ENCODE data around the gene ECM2. TPM values are rescaled to one million over a fixed set of nuclear protein-coding genes. Genes with fewer than 3 reads are reported as not detected.
"Not testable (repeated sequence)": the region's sequence is repeated elsewhere in the genome, so short reads cannot be mapped to it uniquely, and the experiment has no call there.

Gene ECM2
- total RNA-seq (6.8 and 10.0 TPM in 2 replicates), polyA plus RNA-seq (2.3 and 17.2 TPM in 2 replicates), polyA minus RNA-seq (ENCODE audit: low replicate concordance) (4.2 and 5.2 TPM in 2 replicates)
- 1.3 and 7.4 TPM in 2 replicates for polyA plus RNA-seq (2012)

GRCh38 chr9:92535940-92536850 lies at the start of gene ECM2:
Gene ECM2, minus strand, starts transcription at chr9:92535990. Its CDS starts 13,124 bp downstream, at chr9:92522866.
- DNase-seq (ENCODE audit: low read depth in 2 of 2), result peak; percentile 60 to 69

GRCh38 chr9:92576175-92576574 lies 40.4 kb upstream of the ECM2 start:
- Histone ChIP-seq H4K20me1 (ENCODE audit: control insufficient read depth, extremely low read depth, insufficient read depth, low read length) (no peaks in the 10 kb centered on the region), H3K27ac (ENCODE audit: insufficient read depth, low read length) (no peak overlapping the region), H2AFZ (ENCODE audit: low read length) (no peak overlapping the region), H3K9me3 (ENCODE audit: control insufficient read depth, insufficient read depth, low read depth, low read length) (no peaks in the 10 kb centered on the region), H3K4me1 (ENCODE audit: control insufficient read depth, extremely low read depth, insufficient read depth, low read length) (no peaks in the 10 kb centered on the region), H3K4me2 (ENCODE audit: extremely low read depth, insufficient read depth, low read length) (no peak overlapping the region), H3K36me3 (ENCODE audit: control insufficient read depth, insufficient read depth, low read length) (no peaks in the 10 kb centered on the region), H3K27me3 (ENCODE audit: control insufficient read depth, insufficient read depth, low read length) (no peaks in the 10 kb centered on the region), H3K4me3 (replicated peaks in 1 of 4; ENCODE audit: control extremely low read depth in 1 of 4, insufficient read depth in 1 of 4, low read depth in 3 of 4, low read length in 4 of 4) (no peak overlapping the region), H3K79me2 (ENCODE audit: control insufficient read depth, insufficient read depth, low read length) (no peaks in the 10 kb centered on the region), H3K9ac (ENCODE audit: insufficient read depth, low read length) (no peak overlapping the region)
- DNase-seq (ENCODE audit: low read depth in 2 of 2), result peak in 1 of 2 donors; percentile 24
- no peak for TF ChIP-seq CTCF (conservative IDR thresholded peaks at IDR 0.05 in 1 of 2, IDR thresholded peaks at IDR 0.05 in 1 of 2; ENCODE audit: low read depth in 1 of 2, low read length in 2 of 2)
- no peak for TF ChIP-seq EZH2 (IDR thresholded peaks at IDR 0.05; ENCODE audit: low read length, missing control alignments)

More at GRCh38 chr9:92535940-92536850, at the start of gene ECM2:
- H3K27me3 ChIP-seq (ENCODE audit: control insufficient read depth, insufficient read depth, low read length), result no peaks in the 10 kb centered on the region
- peak within 1 kb of the TSS; percentile 27 for H3K9ac ChIP-seq (ENCODE audit: insufficient read depth, low read length)
- peak within 1 kb of the TSS; percentile 96 for H3K4me2 ChIP-seq (ENCODE audit: extremely low read depth, insufficient read depth, low read length)
- H3K4me1 ChIP-seq (ENCODE audit: control insufficient read depth, extremely low read depth, insufficient read depth, low read length), result peaks cover 4% of the 10 kb centered on the region
- H3K9me3 ChIP-seq (ENCODE audit: control insufficient read depth, insufficient read depth, low read depth, low read length), result no peaks in the 10 kb centered on the region
- H3K4me3 ChIP-seq (replicated peaks in 1 of 4; ENCODE audit: control extremely low read depth in 1 of 4, insufficient read depth in 1 of 4, low read depth in 3 of 4, low read length in 4 of 4), result peak within 1 kb of the TSS; percentile 12 to 51 (median 32)
- TF ChIP-seq EZH2 (IDR thresholded peaks at IDR 0.05; ENCODE audit: low read length, missing control alignments) (no peak), CTCF (conservative IDR thresholded peaks at IDR 0.05 in 1 of 2, IDR thresholded peaks at IDR 0.05 in 1 of 2; ENCODE audit: low read depth in 1 of 2, low read length in 2 of 2) (no peak)
- peak within 1 kb of the TSS; percentile 48 for H3K27ac ChIP-seq (ENCODE audit: insufficient read depth, low read length)
- no peaks in the 10 kb centered on the region for H3K79me2 ChIP-seq (ENCODE audit: control insufficient read depth, insufficient read depth, low read length)
- no peaks in the 10 kb centered on the region for H4K20me1 ChIP-seq (ENCODE audit: control insufficient read depth, extremely low read depth, insufficient read depth, low read length)
- no peaks in the 10 kb centered on the region for H3K36me3 ChIP-seq (ENCODE audit: control insufficient read depth, insufficient read depth, low read length)
- peak within 1 kb of the TSS; percentile 52 for H2AFZ ChIP-seq (ENCODE audit: low read length)

- H3K27me3 ChIP-seq (ENCODE audit: control insufficient read depth, insufficient read depth, low read length); H3K9ac ChIP-seq (ENCODE audit: insufficient read depth, low read length); H3K79me2 ChIP-seq (ENCODE audit: control insufficient read depth, insufficient read depth, low read length); H2AFZ ChIP-seq (ENCODE audit: low read length); H3K4me3 ChIP-seq (replicated peaks in 1 of 4; ENCODE audit: control extremely low read depth in 1 of 4, insufficient read depth in 1 of 4, low read depth in 3 of 4, low read length in 4 of 4); H3K9me3 ChIP-seq (ENCODE audit: control insufficient read depth, insufficient read depth, low read depth, low read length); H3K36me3 ChIP-seq (ENCODE audit: control insufficient read depth, insufficient read depth, low read length); H4K20me1 ChIP-seq (ENCODE audit: control insufficient read depth, extremely low read depth, insufficient read depth, low read length); DNase-seq (ENCODE audit: low read depth in 2 of 2); H3K4me2 ChIP-seq (ENCODE audit: extremely low read depth, insufficient read depth, low read length); H3K27ac ChIP-seq (ENCODE audit: insufficient read depth, low read length); H3K4me1 ChIP-seq (ENCODE audit: control insufficient read depth, extremely low read depth, insufficient read depth, low read length): not testable (repeated sequence)
Observed at GRCh38 chr9:92573612-92574011, 37.8 kb upstream of the ECM2 start.

GRCh38 chr9:92571871-92572270 lies 36.1 kb upstream of the ECM2 start:
- H3K9ac ChIP-seq (ENCODE audit: insufficient read depth, low read length); DNase-seq (ENCODE audit: low read depth in 2 of 2); H3K27me3 ChIP-seq (ENCODE audit: control insufficient read depth, insufficient read depth, low read length); H3K9me3 ChIP-seq (ENCODE audit: control insufficient read depth, insufficient read depth, low read depth, low read length); H4K20me1 ChIP-seq (ENCODE audit: control insufficient read depth, extremely low read depth, insufficient read depth, low read length); H3K4me1 ChIP-seq (ENCODE audit: control insufficient read depth, extremely low read depth, insufficient read depth, low read length); H3K4me3 ChIP-seq (replicated peaks in 1 of 4; ENCODE audit: control extremely low read depth in 1 of 4, insufficient read depth in 1 of 4, low read depth in 3 of 4, low read length in 4 of 4); H3K36me3 ChIP-seq (ENCODE audit: control insufficient read depth, insufficient read depth, low read length); H3K27ac ChIP-seq (ENCODE audit: insufficient read depth, low read length); H2AFZ ChIP-seq (ENCODE audit: low read length); H3K79me2 ChIP-seq (ENCODE audit: control insufficient read depth, insufficient read depth, low read length); H3K4me2 ChIP-seq (ENCODE audit: extremely low read depth, insufficient read depth, low read length): not testable (repeated sequence)
